Cardiac fibroblast (primary cell): ENCODE results near the gene ADGRV1.
"Not testable (repeated sequence)": the region's sequence is repeated elsewhere in the genome, so short reads cannot be mapped to it uniquely, and the experiment has no call there.

Source experiments
- DNase-seq, 2 donors: peaks; one replicate each; pipeline versions ENCODE4 v3.0.0 to v3.0.0-alpha.2; 2010; ENCODE audit warnings: low read depth in 2 of 2
- H3K4me3 ChIP-seq, 2 donors: replicated peaks in 1 of 2; 1 replicate in 1 of 2; 2 replicates in 1 of 2; pipeline ENCODE4 v1.5.1; 2011; ENCODE audit warnings: low read depth in 2 of 2, low read length in 2 of 2, mild to moderate bottlenecking in 2 of 2, moderate library complexity in 1 of 2
- TF ChIP-seq, protein P1 (sequence below): IDR thresholded peaks from one replicate; pipeline ENCODE4 v1.5.1; 2011; ENCODE audit warnings: low read depth, mild to moderate bottlenecking, low read length, inconsistent platforms

The ADGRV1 gene

DNA sequence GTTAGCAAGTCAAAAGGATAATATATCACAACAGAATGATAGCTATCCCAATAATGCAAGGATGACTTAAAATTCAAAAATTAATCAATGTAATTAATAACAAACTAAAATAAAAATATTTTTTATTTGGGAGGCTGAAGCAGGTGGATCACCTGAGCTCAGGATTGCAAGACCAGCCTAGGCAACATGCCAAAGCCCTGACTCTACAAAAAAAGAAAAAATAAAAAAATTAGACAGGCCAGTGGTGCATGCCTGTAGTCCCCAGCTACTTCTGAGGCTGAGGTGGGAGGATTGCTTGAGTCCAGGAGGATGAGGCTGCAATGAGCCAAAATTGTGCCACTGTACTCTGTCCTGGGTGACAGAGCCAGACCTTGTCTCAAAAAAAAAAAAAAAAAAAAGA lies 399.3 kb downstream of the ADGRV1 start:
- H3K4me3 ChIP-seq: no peak overlapping the region
- DNase-seq: no peak
- TF ChIP-seq, protein P1, sequence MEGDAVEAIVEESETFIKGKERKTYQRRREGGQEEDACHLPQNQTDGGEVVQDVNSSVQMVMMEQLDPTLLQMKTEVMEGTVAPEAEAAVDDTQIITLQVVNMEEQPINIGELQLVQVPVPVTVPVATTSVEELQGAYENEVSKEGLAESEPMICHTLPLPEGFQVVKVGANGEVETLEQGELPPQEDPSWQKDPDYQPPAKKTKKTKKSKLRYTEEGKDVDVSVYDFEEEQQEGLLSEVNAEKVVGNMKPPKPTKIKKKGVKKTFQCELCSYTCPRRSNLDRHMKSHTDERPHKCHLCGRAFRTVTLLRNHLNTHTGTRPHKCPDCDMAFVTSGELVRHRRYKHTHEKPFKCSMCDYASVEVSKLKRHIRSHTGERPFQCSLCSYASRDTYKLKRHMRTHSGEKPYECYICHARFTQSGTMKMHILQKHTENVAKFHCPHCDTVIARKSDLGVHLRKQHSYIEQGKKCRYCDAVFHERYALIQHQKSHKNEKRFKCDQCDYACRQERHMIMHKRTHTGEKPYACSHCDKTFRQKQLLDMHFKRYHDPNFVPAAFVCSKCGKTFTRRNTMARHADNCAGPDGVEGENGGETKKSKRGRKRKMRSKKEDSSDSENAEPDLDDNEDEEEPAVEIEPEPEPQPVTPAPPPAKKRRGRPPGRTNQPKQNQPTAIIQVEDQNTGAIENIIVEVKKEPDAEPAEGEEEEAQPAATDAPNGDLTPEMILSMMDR: no peak

- TF ChIP-seq, protein P1: no peak
- no peak overlapping the region for H3K4me3 ChIP-seq
- no peak for DNase-seq
These were observed 400.7 kb downstream of the ADGRV1 start for GRCh38 chr5:90959262-90959661.

GRCh38 chr5:90962481-90962880 lies 403.9 kb downstream of the ADGRV1 start:
- TF ChIP-seq, protein P1: no peak
- DNase-seq: peak in 1 of 2 donors; percentile 40

DNA sequence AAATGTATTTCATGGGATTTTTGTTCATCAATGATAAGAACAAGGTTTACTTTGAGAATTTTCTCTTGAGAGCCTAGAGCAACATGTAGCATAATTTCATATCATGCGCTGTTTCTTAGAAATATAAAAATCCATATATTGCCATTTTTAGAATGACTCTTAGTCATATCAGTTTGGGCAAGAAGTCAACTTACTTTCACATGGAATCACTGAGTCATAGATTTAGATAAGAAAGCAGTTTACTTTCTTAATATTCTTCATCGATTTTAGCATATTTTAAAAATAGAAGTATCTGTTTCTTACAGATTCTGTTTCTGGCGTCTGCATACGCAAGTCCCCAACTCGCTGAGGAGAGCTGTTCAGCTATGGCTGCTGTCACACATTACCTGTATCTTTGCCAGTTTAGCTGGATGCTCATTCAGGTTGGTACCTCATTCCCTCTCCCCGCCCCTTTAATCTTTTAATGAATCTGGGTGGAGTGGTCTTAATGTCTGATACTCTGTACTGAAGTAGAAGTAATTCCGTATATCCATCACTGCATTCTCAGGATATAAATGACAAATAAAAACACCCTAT lies 406.6 kb downstream of the ADGRV1 start:
- TF ChIP-seq, protein P1: no peak
- no peak for DNase-seq

More at GRCh38 chr5:90962481-90962880, 403.9 kb downstream of the ADGRV1 start:
- no peak overlapping the region for H3K4me3 ChIP-seq

DNA sequence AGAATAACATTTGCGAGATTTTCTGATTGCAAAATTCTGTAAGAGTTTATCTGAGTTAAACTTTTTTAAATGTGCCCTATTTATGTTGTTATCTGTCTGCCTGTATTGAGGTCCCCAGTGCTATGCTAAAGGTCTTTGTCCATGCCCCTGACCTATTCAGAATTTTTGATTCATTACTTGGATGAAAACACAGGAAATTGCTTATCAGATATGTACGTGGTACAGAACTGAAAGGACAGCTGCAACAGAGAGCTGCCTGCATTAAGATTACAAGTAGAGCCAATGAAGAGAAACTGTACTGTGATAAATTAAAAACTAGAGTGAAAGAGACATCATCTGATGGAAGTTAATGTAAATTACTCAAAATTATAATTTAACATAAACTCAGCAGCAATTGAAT lies 408.8 kb downstream of the ADGRV1 start:
- TF ChIP-seq, protein P1: no peak
- DNase-seq: peak; percentile 38 to 39
- no peak overlapping the region for H3K4me3 ChIP-seq

More for the DNA sequence above, 406.6 kb downstream of the ADGRV1 start:
- H3K4me3 ChIP-seq: no peak overlapping the region

GRCh38 chr5:90967851-90968250 lies 409.3 kb downstream of the ADGRV1 start:
- H3K4me3 ChIP-seq: no peak overlapping the region
- TF ChIP-seq, protein P1: no peak

GRCh38 chr5:90968319-90968718 lies 409.7 kb downstream of the ADGRV1 start:
- peak; percentile 17 to 62 for DNase-seq
- TF ChIP-seq, protein P1: no peak
- no peak overlapping the region for H3K4me3 ChIP-seq

More at GRCh38 chr5:90967851-90968250, 409.3 kb downstream of the ADGRV1 start:
- DNase-seq: peak in 1 of 2 donors; percentile 6

- DNase-seq, H3K4me3 ChIP-seq: not testable (repeated sequence)
These were observed 411.3 kb downstream of the ADGRV1 start for GRCh38 chr5:90969945-90970344.
